Endothelial cell of umbilical vein (primary cell): Measurements from ENCODE around the gene LARP7. TPM values are rescaled to one million over a fixed set of nuclear protein-coding genes. Genes with fewer than 3 reads are reported as not detected.

Source experiments
- BruUV-seq: library from RNA; stranded (reverse); fragments of 400-500 nt; replicated peaks from 2 replicates; lab custom pipeline; 2021; lab: Mats Ljungman, UMichigan
- CTCF ChIA-PET: fragments of 300-600, 350-600 bp; sonication (Branson Sonifier 250); formaldehyde crosslinking; loops from one replicate; lab custom pipeline; 2021; ENCODE audit warnings: antibody characterized with exemption, inconsistent platforms; lab: Charles Lee
- POLR2A ChIA-PET: fragments of 300-600, 350-600 bp; sonication (Branson Sonifier 250); formaldehyde crosslinking; loops from one replicate; lab custom pipeline; 2021; ENCODE audit warnings: antibody characterized with exemption, inconsistent platforms; lab: Charles Lee
- DNase-seq: peaks from one replicate; pipeline ENCODE4 v3.0.0-alpha.2; 2011; ENCODE audit warnings: low read depth, low spot score
- FAIRE-seq: peaks from 2 replicates; lab custom pipeline; 2011; peaks lifted over from hg19 to GRCh38; lab: Jason Lieb, UNC
- H2AFZ ChIP-seq: 2 replicates; pipeline ENCODE4 v1.6.0; 2012; ENCODE audit warnings: low read depth, low read length, control low read depth, inconsistent platforms
- H3K27ac ChIP-seq: 2 replicates; pipeline ENCODE4 v1.5.1; 2011; ENCODE audit warnings: low read depth, mild to moderate bottlenecking, control low read depth, low read length, moderate library complexity; ENCODE audit not compliant: insufficient read depth
- H3K27me3 ChIP-seq, 2 experiments: 2 replicates each; pipeline versions ENCODE4 v1.6.0 to v1.6.1; 2011; ENCODE audit warnings: low read length in 2 of 2, mixed read lengths in 1 of 2; ENCODE audit not compliant: control insufficient read depth in 2 of 2, insufficient read depth in 2 of 2
- H3K36me3 ChIP-seq, 2 experiments: 2 replicates in 1 of 2; 3 replicates in 1 of 2; pipeline ENCODE4 v1.5.1; 2011; ENCODE audit warnings: low read length in 2 of 2, mild to moderate bottlenecking in 1 of 2, moderate library complexity in 1 of 2; ENCODE audit not compliant: control insufficient read depth in 2 of 2, insufficient read depth in 2 of 2; ENCODE audit errors: extremely low read depth in 1 of 2
- H3K4me1 ChIP-seq: 3 replicates; pipeline ENCODE4 v1.5.1; 2011; ENCODE audit warnings: mild to moderate bottlenecking, low read length; ENCODE audit not compliant: control insufficient read depth, insufficient read depth; ENCODE audit errors: extremely low read depth
- H3K4me2 ChIP-seq: 2 replicates; pipeline ENCODE4 v1.6.1; 2011; ENCODE audit warnings: low read length, control low read depth, mixed read lengths; ENCODE audit not compliant: insufficient read depth
- H3K4me3 ChIP-seq, 3 experiments: fragments of 200-600 bp in 1 of 3; sonication (generic), shearing (Covaris generic) in 1 of 3; replicated peaks in 1 of 3; 2 replicates each; pipeline ENCODE4 v1.5.1; 2011 to 2016; ENCODE audit warnings: control low read depth in 3 of 3, low read length in 3 of 3, mild to moderate bottlenecking in 2 of 3, inconsistent platforms in 1 of 3, low read depth in 1 of 3, moderate library complexity in 1 of 3; ENCODE audit not compliant: insufficient read depth in 1 of 3
- H3K79me2 ChIP-seq: 2 replicates; pipeline ENCODE4 v1.6.0; 2012; ENCODE audit warnings: low read length, inconsistent platforms; ENCODE audit not compliant: control insufficient read depth, insufficient read depth
- H3K9ac ChIP-seq: replicated peaks from 2 replicates; pipeline ENCODE3; 2011; ENCODE audit warnings: low read length, control low read depth; ENCODE audit not compliant: insufficient read depth; ENCODE audit errors: extremely low read depth
- H3K9me1 ChIP-seq: replicated peaks from 3 replicates; pipeline ENCODE4 v1.6.0; 2011; ENCODE audit warnings: mild to moderate bottlenecking, low read length; ENCODE audit not compliant: control insufficient read depth, insufficient read depth; ENCODE audit errors: extremely low read depth
- H3K9me3 ChIP-seq: replicated peaks from 2 replicates; pipeline ENCODE4 v1.5.1; 2012; ENCODE audit warnings: low read length, inconsistent platforms; ENCODE audit not compliant: control insufficient read depth, insufficient read depth
- H4K20me1 ChIP-seq: replicated peaks from 2 replicates; pipeline ENCODE3; 2011; ENCODE audit warnings: mild to moderate bottlenecking, low read length; ENCODE audit not compliant: control insufficient read depth, insufficient read depth; ENCODE audit errors: extremely low read depth
- CTCF ChIP-seq, 2 donors: IDR thresholded peaks; 1 replicate in 1 of 2; 2 replicates in 1 of 2; pipeline ENCODE4 v1.5.1; 2011; ENCODE audit warnings: low read length in 2 of 2, mild to moderate bottlenecking in 2 of 2, moderate library complexity in 2 of 2, control low read depth in 1 of 2, inconsistent platforms in 1 of 2, low read depth in 1 of 2; ENCODE audit not compliant: insufficient read depth in 1 of 2; ENCODE audit errors: extremely low read depth in 1 of 2
- EZH2 ChIP-seq: IDR thresholded peaks from 2 replicates; pipeline ENCODE4 v1.6.1; 2012; ENCODE audit warnings: borderline replicate concordance, low read depth, mild to moderate bottlenecking, moderate library complexity, low read length, inconsistent platforms; ENCODE audit not compliant: severe bottlenecking
- FOS ChIP-seq: IDR thresholded peaks from 2 replicates; pipeline ENCODE4 v1.6.1; 2011; ENCODE audit warnings: mild to moderate bottlenecking, low read length, moderate library complexity, borderline replicate concordance; ENCODE audit not compliant: insufficient read depth
- GATA2 ChIP-seq: IDR thresholded peaks from 2 replicates; pipeline ENCODE4 v1.7.0; 2011; ENCODE audit warnings: low read depth, mild to moderate bottlenecking, moderate library complexity, mixed read lengths, low read length; ENCODE audit not compliant: insufficient read length, insufficient read depth
- JUN ChIP-seq: IDR thresholded peaks from 2 replicates; pipeline ENCODE4 v1.6.1; 2011; ENCODE audit warnings: borderline replicate concordance, low read depth; ENCODE audit not compliant: insufficient read length, insufficient read depth
- MAX ChIP-seq: IDR thresholded peaks from 2 replicates; pipeline ENCODE4 v1.6.1; 2011; ENCODE audit not compliant: insufficient read depth, insufficient read length
- MYC ChIP-seq: IDR thresholded peaks from one replicate; pipeline ENCODE4 v1.6.1; 2011; ENCODE audit warnings: mild to moderate bottlenecking, low read depth, low read length
- POLR2A ChIP-seq: IDR thresholded peaks from 2 replicates; pipeline ENCODE4 v1.6.1; 2012; ENCODE audit warnings: low read depth, mild to moderate bottlenecking, control low read depth, low read length
- POLR2AphosphoS5 ChIP-seq: IDR thresholded peaks from 2 replicates; pipeline ENCODE4 v1.6.1; 2012; ENCODE audit warnings: low read depth, mild to moderate bottlenecking, control low read depth, low read length, moderate library complexity; ENCODE audit not compliant: insufficient read depth
- dilution Hi-C: fragments of 300-500 bp; cut with MboI; formaldehyde crosslinking; loops from one replicate; pipeline ENCODE4 v1.15.0; 2019; ENCODE audit warnings: low sequenced_read_pairs; ENCODE audit not compliant: extremely low pct_ligation_motif_present
- intact Hi-C: fragments of 100-400 bp; cut with micrococcal nuclease; formaldehyde crosslinking; loops from one replicate; pipeline ENCODE4 v1.10.0; 2022
- polyA plus RNA-seq, 4 experiments: library from polyadenylated mRNA; depleted of rRNA in 3 of 4; stranded (reverse) in 3 of 4; unstranded in 1 of 4; fragments of >200 nt; gene quantifications; 2 replicates each; pipeline versions ENCODE4 v1.2.1 to v1.2.3, GENCODE V29; 2011 to 2012; ENCODE audit warnings: missing spikeins in 1 of 4
- total RNA-seq: library from RNA; stranded (reverse); gene quantifications from 2 replicates; pipeline ENCODE4 v1.2.3, GENCODE V29; 2021

Gene LARP7
- total and polyA plus RNA-seq, 2 donors (not counting 3 experiments of a cell fraction or from before 2014, with no cell fraction given) = 6.9 to 35.1 TPM

GRCh38 chr4:112704322-112704721 is 67.4 kb downstream of the LARP7 start:
- POLR2A ChIA-PET = no interaction called here
- dilution Hi-C loops = no loop called here
- H2AFZ ChIP-seq = no peak overlapping the region

More at GRCh38 chr4:112704322-112704721, 67.4 kb downstream of the LARP7 start:
- H3K27me3 ChIP-seq = peaks cover 23 to 37% of the 10 kb centered on the region in 2 experiments
- H3K4me1 ChIP-seq = no peaks in the 10 kb centered on the region
- no peaks in the 10 kb centered on the region for H3K36me3 ChIP-seq
- no peak overlapping the region for H3K9ac ChIP-seq
- no TSS peak for BruUV-seq
- no peak overlapping the region for H3K4me2 ChIP-seq
- intact Hi-C loops = no loop called here
- no peaks in the 10 kb centered on the region for H4K20me1 ChIP-seq
- TF ChIP-seq GATA2 = no peak
- no peak for TF ChIP-seq EZH2
- no peak for TF ChIP-seq JUN
- no peak for TF ChIP-seq MYC
- no peak for TF ChIP-seq FOS
- no peak for TF ChIP-seq CTCF (IDR thresholded peaks at IDR 0.05; ENCODE audit: extremely low read depth in 1 of 2, insufficient read depth in 1 of 2, low read depth in 1 of 2, low read length in 2 of 2)
- no peak for TF ChIP-seq POLR2AphosphoS5
- TF ChIP-seq MAX = no peak
- no peak for TF ChIP-seq POLR2A
- no peak overlapping the region for H3K27ac ChIP-seq
- FAIRE-seq = no peak
- H3K79me2 ChIP-seq = no peaks in the 10 kb centered on the region
- CTCF ChIA-PET = interaction anchor here (1.6 to 2.5 kb wide), 2 partner anchors 11 to 13 kb away, joined by 4 to 8 read pairs; no protein-coding TSS in a partner anchor
- no peaks in the 10 kb centered on the region for H3K9me1 ChIP-seq
- H3K4me3 ChIP-seq = no peak overlapping the region
- no peaks in the 10 kb centered on the region for H3K9me3 ChIP-seq
- no peak for DNase-seq
